HL-60 (cell line): ENCODE measurements around the gene BCL11B.

Experiments
- CTCF ChIP-seq: IDR thresholded peaks from one replicate; pipeline ENCODE4 v1.5.1; 2011; ENCODE audit warnings: low read length, control low read depth, inconsistent platforms; ENCODE audit not compliant: insufficient read depth
- GABPA ChIP-seq: IDR thresholded peaks from 2 replicates; pipeline ENCODE4 v1.6.1; 2012; ENCODE audit warnings: low read depth
- POLR2AphosphoS5 ChIP-seq: IDR thresholded peaks from 2 replicates; pipeline ENCODE4 v1.6.1; 2012; ENCODE audit warnings: low read depth
- REST ChIP-seq: IDR thresholded peaks from 2 replicates; pipeline ENCODE4 v1.6.1; 2012; ENCODE audit warnings: low read depth; ENCODE audit not compliant: insufficient replicate concordance
- SPI1 ChIP-seq: IDR thresholded peaks from 2 replicates; pipeline ENCODE4 v1.6.1; 2012; ENCODE audit warnings: low read depth, mild to moderate bottlenecking, borderline replicate concordance

- no peak for TF ChIP-seq CTCF
- TF ChIP-seq POLR2AphosphoS5: no peak
- no peak for TF ChIP-seq REST
- no peak for TF ChIP-seq SPI1
- TF ChIP-seq GABPA: no peak
Measured at GRCh38 chr14:99125616-99126431, 146.2 kb downstream of the BCL11B start.
